ENCODE results near the gene RTEL1. TPM values are rescaled to one million over a fixed set of nuclear protein-coding genes. Genes with fewer than 3 reads are reported as not detected.

RTEL1 gene
- total RNA-seq, 4 donors from 2014 or later, result 14.1 to 87.4 (median 54.2) TPM

DNA sequence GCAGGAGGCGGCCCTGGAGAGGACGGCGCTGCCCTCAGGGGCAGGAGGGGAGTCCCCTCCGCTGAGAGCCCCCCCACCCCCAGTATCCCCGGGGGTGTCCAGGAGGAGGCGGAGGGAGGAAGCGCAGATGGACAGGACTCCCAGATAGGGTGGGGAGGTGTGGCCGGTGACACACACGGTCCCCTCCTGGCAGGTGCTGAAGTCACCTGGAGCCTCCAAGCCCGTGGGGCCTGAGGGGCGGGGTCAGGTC is 6.2 kb upstream of the RTEL1 start:
- Histone ChIP-seq H3K4me3 (replicated peaks in 1 of 3) (peak overlapping the region in 1 of 3 donors; percentile 71), H3K27ac (peak overlapping the region in 1 of 3 donors; percentile 35), H3K9me3 (no peaks in the 10 kb centered on the region), H3K4me1 (peaks cover 10 to 24% of the 10 kb centered on the region in 2 donors), H3K36me3 (no peaks in the 10 kb centered on the region), H3K27me3 (no peaks in the 10 kb centered on the region)
- intact Hi-C loops (cut with DNase I), result no loop called here
- no peak for TF ChIP-seq POLR2A (IDR thresholded peaks at IDR 0.05)
- TF ChIP-seq, protein P1, sequence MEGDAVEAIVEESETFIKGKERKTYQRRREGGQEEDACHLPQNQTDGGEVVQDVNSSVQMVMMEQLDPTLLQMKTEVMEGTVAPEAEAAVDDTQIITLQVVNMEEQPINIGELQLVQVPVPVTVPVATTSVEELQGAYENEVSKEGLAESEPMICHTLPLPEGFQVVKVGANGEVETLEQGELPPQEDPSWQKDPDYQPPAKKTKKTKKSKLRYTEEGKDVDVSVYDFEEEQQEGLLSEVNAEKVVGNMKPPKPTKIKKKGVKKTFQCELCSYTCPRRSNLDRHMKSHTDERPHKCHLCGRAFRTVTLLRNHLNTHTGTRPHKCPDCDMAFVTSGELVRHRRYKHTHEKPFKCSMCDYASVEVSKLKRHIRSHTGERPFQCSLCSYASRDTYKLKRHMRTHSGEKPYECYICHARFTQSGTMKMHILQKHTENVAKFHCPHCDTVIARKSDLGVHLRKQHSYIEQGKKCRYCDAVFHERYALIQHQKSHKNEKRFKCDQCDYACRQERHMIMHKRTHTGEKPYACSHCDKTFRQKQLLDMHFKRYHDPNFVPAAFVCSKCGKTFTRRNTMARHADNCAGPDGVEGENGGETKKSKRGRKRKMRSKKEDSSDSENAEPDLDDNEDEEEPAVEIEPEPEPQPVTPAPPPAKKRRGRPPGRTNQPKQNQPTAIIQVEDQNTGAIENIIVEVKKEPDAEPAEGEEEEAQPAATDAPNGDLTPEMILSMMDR (IDR thresholded peaks at IDR 0.05), result no peak
- peak; percentile 62 to 69 for DNase-seq
- 10 to 19% methylated on average over 4 to 10 of the region's 11 CpGs for WGBS, 2 donors

DNA sequence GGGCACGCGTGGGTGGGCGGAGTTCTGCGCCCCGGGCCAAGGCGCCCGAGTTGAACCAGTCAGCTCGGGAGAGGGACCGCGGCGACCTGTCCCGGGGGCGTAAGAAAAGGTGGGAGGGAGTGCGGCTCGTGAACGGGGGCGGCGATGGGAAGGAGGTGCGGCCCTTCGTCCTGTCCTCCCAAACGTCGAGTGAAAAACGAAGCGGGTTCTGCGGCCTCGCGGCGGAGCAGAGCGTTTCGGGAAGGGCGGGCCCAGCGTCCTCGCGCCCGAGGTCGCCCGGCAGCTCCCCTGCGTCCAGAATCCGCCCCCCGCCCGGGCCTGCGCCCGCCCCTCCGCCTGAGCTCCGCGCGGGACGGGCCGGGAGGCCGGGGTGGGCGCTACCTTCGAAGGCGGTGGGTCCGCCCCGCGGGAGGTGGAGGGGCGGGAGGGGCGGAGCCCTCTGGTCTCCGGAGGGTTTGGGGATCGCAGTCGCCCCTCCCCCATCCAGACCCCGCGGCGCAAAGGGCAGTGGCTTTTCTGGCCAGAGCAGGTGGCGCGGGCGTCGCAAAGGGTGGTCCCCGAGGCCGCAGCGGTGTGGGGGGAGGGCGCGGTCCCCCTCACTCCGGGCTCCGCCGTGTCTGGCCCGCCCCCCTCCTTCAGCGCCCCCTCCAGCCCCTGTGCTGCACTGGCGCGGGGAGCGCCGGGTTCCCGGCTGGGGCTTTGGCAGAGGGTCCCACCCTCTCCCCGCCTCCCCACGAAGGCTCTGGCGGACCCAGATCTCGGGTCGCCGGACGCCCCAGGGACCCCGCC is 5.7 kb upstream of the RTEL1 start:
- Histone ChIP-seq H3K4me1 (peaks cover 13 to 26% of the 10 kb centered on the region in 2 donors), H3K27me3 (no peaks in the 10 kb centered on the region), H3K36me3 (no peaks in the 10 kb centered on the region), H3K4me3 (replicated peaks in 1 of 3) (peak overlapping the region; percentile 32 to 71 (median 65)), H3K9me3 (no peaks in the 10 kb centered on the region), H3K27ac (peak overlapping the region in 1 of 3 donors; percentile 49)
- no peak for TF ChIP-seq POLR2A (IDR thresholded peaks at IDR 0.05)
- TF ChIP-seq, protein P1 (IDR thresholded peaks at IDR 0.05), result no peak
- DNase-seq, result peak; percentile 30 to 57
- WGBS, 2 donors, result 0 to 6% methylated on average over 18 to 47 of the region's 91 CpGs
- intact Hi-C loops (cut with DNase I), result no loop called here

GRCh38 chr20:63653041-63653973 is 4.8 kb upstream of the RTEL1 start, which contains the start of gene STMN3:
Gene STMN3 (minus strand): TSS chr20:63653424. CDS start chr20:63653345, 79 bp downstream.
- Histone ChIP-seq H3K27me3 (no peaks in the 10 kb centered on the region), H3K4me1 (peaks cover 19 to 32% of the 10 kb centered on the region in 2 donors), H3K9me3 (no peaks in the 10 kb centered on the region), H3K27ac (peak within 1 kb of the TSS; percentile 30 to 74 (median 65)), H3K36me3 (no peaks in the 10 kb centered on the region), H3K4me3 (replicated peaks in 1 of 3) (peak within 1 kb of the TSS; percentile 32 to 71 (median 65))
- DNase-seq, result peak; percentile 96
- 0% methylated on average over 9 to 16 of the region's 73 CpGs for WGBS, 2 donors
- peak in 1 of 2 donors; percentile 53 for TF ChIP-seq POLR2A (IDR thresholded peaks at IDR 0.05)
- TF ChIP-seq, protein P1 (IDR thresholded peaks at IDR 0.05), result no peak
- intact Hi-C loops (cut with DNase I), result no loop called here

DNA sequence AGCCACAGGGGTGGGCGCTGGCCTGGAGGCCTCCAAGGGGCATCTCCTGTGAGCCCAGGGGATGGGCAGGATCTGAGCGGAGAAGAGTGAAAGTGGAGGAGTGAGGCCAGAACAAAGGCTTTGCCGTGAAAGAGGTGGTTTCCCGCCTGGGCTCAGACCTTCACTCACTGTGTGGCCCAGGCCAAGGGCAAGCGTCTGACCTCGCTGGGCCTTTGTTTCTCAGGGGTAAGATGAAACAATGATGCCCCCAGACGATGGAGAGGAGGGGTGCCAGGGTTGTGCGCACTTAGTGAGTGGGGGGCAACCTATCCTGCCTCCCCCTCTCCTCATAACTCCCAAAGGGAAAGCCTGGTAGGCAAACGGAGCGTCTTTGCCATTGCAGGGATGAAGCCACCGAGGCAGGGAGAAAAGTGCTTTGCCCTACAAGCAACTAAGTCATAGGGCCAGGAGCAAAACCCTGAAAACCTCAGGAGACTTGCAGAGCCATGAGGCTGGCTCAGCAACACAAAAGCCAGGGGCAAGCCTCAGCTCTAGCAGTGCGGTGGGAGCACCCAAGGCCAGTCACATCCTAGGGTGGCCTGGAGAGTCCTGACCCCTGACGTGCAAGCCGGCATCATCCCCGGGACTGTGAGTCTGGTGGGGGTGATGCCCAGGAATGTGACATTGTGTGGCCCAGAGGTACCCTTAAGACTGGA is 4.0 kb upstream of the RTEL1 start:
- H3K4me1 ChIP-seq, result peaks cover 23 to 36% of the 10 kb centered on the region in 2 donors
- no peaks in the 10 kb centered on the region for H3K27me3 ChIP-seq
- H3K9me3 ChIP-seq, result no peaks in the 10 kb centered on the region
- DNase-seq, result no peak
- WGBS, 2 donors, result 58 to 78% methylated on average over 9 to 14 of the region's 15 CpGs
- no peaks in the 10 kb centered on the region for H3K36me3 ChIP-seq
- peak overlapping the region in 1 of 3 donors; percentile 71 for H3K4me3 ChIP-seq (replicated peaks in 1 of 3)
- H3K27ac ChIP-seq, result peak overlapping the region; percentile 30 to 74 (median 65)
- intact Hi-C loops (cut with DNase I), result no loop called here
- no peak for TF ChIP-seq POLR2A (IDR thresholded peaks at IDR 0.05)
- TF ChIP-seq, protein P1 (IDR thresholded peaks at IDR 0.05), result no peak
